Effector memory CD8-positive, alpha-beta T cell (primary cell): Measurements from ENCODE around the gene SCAP.
A peak's percentile ranks its signal among the peaks of the same experiment; 100 is the strongest.

Experiments used
- ATAC-seq: fragments of 150-1000 bp; cut with Tn5 transposase; replicated peaks from 2 replicates; pipeline ENCODE4 v1.10.0; 2021; ENCODE audit warnings: mild to moderate bottlenecking, moderate library complexity
- DNase-seq, 3 experiments: peaks; one replicate each; pipeline ENCODE4 v3.0.0; 2021
- H3K27ac Mint-ChIP-seq, 2 donors: one replicate each; pipeline ENCODE4 v1.8.0; 2022; ENCODE audit warnings: mild to moderate bottlenecking in 2 of 2, mixed read lengths in 2 of 2, moderate library complexity in 2 of 2
- H3K27me3 Mint-ChIP-seq, 2 donors: one replicate each; pipeline ENCODE4 v1.8.0; 2022; ENCODE audit warnings: mixed read lengths in 2 of 2
- H3K36me3 Mint-ChIP-seq: one replicate; pipeline ENCODE4 v1.8.0; 2022; ENCODE audit warnings: mild to moderate bottlenecking, moderate library complexity, mixed read lengths; ENCODE audit not compliant: insufficient read depth
- H3K4me1 Mint-ChIP-seq, 2 donors: one replicate each; pipeline ENCODE4 v1.8.0; 2022; ENCODE audit warnings: low read depth in 2 of 2, mixed read lengths in 2 of 2
- H3K4me3 Mint-ChIP-seq, 2 donors: one replicate each; pipeline ENCODE4 v1.8.0; 2022; ENCODE audit warnings: mild to moderate bottlenecking in 2 of 2, mixed read lengths in 2 of 2, moderate library complexity in 2 of 2
- H3K9me3 Mint-ChIP-seq, 2 donors: one replicate each; pipeline ENCODE4 v1.8.0; 2022; ENCODE audit warnings: mixed read lengths in 2 of 2

SCAP gene

DNA sequence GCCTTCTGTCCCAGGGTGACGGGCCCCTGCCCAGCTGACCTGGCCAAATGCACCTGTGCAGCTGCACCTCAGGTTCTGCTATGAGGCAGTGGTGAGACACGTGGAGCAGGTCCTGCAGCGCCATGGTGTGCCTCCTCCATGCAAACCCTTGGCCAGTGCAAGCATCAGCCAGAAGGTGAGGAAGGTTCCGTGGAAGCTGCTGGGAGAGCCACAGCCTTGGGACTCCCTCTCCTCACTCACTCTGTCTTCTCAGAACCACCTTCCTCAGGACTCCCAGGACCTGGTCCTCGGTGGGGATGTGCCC is 63.3 kb downstream of the SCAP start:
- H3K9me3 Mint-ChIP-seq = no peaks in the 10 kb centered on the region
- no peaks in the 10 kb centered on the region for H3K27me3 Mint-ChIP-seq
- H3K36me3 Mint-ChIP-seq = peaks cover 37% of the 10 kb centered on the region
- peaks cover 7 to 11% of the 10 kb centered on the region in 2 donors for H3K4me1 Mint-ChIP-seq
- H3K4me3 Mint-ChIP-seq = no peak overlapping the region
- H3K27ac Mint-ChIP-seq = no peak overlapping the region
- no peak for DNase-seq
- no peak for ATAC-seq

- peaks cover 36% of the 10 kb centered on the region for H3K36me3 Mint-ChIP-seq
- no peaks in the 10 kb centered on the region for H3K9me3 Mint-ChIP-seq
- peaks cover 7 to 11% of the 10 kb centered on the region in 2 donors for H3K4me1 Mint-ChIP-seq
- H3K4me3 Mint-ChIP-seq = no peak overlapping the region
- no peak for DNase-seq
- no peak for ATAC-seq
- no peaks in the 10 kb centered on the region for H3K27me3 Mint-ChIP-seq
- H3K27ac Mint-ChIP-seq = no peak overlapping the region
These were observed 63.9 kb downstream of the SCAP start for GRCh38 chr3:47411696-47412452.

DNA sequence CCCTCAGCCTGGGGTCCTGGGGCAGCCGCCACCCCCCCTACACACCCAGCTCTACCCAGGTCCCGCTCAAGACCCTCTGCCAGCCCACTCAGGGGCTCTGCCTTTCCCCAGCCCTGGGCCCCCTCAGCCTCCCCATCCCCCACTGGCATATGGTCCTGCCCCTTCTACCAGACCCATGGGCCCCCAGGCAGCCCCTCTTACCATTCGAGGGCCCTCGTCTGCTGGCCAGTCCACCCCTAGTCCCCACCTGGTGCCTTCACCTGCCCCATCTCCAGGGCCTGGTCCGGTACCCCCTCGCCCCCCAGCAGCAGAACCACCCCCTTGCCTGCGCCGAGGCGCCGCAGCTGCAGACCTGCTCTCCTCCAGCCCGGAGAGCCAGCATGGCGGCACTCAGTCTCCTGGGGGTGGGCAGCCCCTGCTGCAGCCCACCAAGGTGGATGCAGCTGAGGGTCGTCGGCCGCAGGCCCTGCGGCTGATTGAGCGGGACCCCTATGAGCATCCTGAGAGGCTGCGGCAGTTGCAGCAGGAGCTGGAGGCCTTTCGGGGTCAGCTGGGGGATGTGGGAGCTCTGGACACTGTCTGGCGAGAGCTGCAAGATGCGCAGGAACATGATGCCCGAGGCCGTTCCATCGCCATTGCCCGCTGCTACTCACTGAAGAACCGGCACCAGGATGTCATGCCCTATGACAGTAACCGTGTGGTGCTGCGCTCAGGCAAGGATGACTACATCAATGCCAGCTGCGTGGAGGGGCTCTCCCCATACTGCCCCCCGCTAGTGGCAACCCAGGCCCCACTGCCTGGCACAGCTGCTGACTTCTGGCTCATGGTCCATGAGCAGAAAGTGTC is 64.7 kb downstream of the SCAP start:
- peaks cover 7 to 10% of the 10 kb centered on the region in 2 donors for H3K4me1 Mint-ChIP-seq
- H3K9me3 Mint-ChIP-seq = no peaks in the 10 kb centered on the region
- H3K36me3 Mint-ChIP-seq = peaks cover 27% of the 10 kb centered on the region
- DNase-seq (no peak), ATAC-seq (no peak)
- no peaks in the 10 kb centered on the region for H3K27me3 Mint-ChIP-seq
- peak overlapping the region in 1 of 2 donors; percentile 41 for H3K27ac Mint-ChIP-seq
- H3K4me3 Mint-ChIP-seq = no peak overlapping the region

DNA sequence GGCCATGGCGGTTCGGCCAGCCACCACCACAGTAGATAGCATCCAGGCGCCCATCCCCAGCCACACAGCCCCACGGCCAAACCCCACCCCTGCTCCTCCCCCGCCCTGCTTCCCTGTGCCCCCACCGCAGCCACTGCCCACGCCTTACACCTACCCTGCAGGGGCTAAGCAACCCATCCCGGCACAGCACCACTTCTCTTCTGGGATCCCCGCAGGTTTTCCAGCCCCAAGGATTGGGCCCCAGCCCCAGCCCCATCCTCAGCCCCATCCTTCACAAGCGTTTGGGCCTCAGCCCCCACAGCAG is 65.4 kb downstream of the SCAP start:
- Mint-ChIP-seq H3K4me1 (peaks cover 7 to 9% of the 10 kb centered on the region in 2 donors), H3K36me3 (peaks cover 22% of the 10 kb centered on the region), H3K4me3 (no peak overlapping the region), H3K27ac (peak overlapping the region in 1 of 2 donors; percentile 41), H3K27me3 (no peaks in the 10 kb centered on the region), H3K9me3 (no peaks in the 10 kb centered on the region)
- DNase-seq = no peak
- no peak for ATAC-seq

DNA sequence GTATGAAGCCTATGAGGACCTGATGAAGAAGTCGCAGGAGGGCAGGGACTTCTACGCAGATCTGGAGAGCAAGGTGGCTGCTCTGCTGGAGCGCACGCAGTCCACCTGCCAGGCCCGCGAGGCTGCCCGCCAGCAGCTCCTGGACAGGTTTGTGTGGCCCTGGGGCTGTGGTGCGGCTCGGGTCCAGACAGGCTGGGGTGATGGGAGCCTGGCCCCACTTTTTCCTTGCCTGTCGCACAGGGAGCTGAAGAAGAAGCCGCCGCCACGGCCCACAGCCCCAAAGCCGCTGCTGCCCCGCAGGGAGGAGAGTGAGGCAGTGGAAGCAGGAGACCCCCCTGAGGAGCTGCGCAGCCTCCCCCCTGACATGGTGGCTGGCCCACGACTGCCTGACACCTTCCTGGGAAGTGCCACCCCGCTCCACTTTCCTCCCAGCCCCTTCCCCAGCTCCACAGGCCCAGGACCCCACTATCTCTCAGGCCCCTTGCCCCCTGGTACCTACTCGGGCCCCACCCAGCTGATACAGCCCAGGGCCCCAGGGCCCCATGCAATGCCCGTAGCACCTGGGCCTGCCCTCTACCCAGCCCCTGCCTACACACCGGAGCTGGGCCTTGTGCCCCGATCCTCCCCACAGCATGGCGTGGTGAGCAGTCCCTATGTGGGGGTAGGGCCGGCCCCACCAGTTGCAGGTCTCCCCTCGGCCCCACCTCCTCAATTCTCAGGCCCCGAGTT is 65.9 kb downstream of the SCAP start:
- Mint-ChIP-seq H3K4me1 (peaks cover 7% of the 10 kb centered on the region in 2 donors), H3K36me3 (peaks cover 21% of the 10 kb centered on the region), H3K4me3 (no peak overlapping the region), H3K27ac (peak overlapping the region in 1 of 2 donors; percentile 41), H3K9me3 (no peaks in the 10 kb centered on the region), H3K27me3 (no peaks in the 10 kb centered on the region)
- no peak for DNase-seq
- ATAC-seq = no peak

GRCh38 chr3:47409284-47409683 is 66.5 kb downstream of the SCAP start:
- no peaks in the 10 kb centered on the region for H3K9me3 Mint-ChIP-seq

GRCh38 chr3:47408839-47409229 is 66.9 kb downstream of the SCAP start:
- no peak overlapping the region for H3K27ac Mint-ChIP-seq

More at GRCh38 chr3:47409284-47409683, 66.5 kb downstream of the SCAP start:
- ATAC-seq = no peak
- Mint-ChIP-seq H3K27me3 (no peaks in the 10 kb centered on the region), H3K36me3 (peaks cover 19% of the 10 kb centered on the region), H3K27ac (no peak overlapping the region), H3K4me1 (peaks cover 7% of the 10 kb centered on the region in 2 donors), H3K4me3 (no peak overlapping the region)
- no peak for DNase-seq

DNA sequence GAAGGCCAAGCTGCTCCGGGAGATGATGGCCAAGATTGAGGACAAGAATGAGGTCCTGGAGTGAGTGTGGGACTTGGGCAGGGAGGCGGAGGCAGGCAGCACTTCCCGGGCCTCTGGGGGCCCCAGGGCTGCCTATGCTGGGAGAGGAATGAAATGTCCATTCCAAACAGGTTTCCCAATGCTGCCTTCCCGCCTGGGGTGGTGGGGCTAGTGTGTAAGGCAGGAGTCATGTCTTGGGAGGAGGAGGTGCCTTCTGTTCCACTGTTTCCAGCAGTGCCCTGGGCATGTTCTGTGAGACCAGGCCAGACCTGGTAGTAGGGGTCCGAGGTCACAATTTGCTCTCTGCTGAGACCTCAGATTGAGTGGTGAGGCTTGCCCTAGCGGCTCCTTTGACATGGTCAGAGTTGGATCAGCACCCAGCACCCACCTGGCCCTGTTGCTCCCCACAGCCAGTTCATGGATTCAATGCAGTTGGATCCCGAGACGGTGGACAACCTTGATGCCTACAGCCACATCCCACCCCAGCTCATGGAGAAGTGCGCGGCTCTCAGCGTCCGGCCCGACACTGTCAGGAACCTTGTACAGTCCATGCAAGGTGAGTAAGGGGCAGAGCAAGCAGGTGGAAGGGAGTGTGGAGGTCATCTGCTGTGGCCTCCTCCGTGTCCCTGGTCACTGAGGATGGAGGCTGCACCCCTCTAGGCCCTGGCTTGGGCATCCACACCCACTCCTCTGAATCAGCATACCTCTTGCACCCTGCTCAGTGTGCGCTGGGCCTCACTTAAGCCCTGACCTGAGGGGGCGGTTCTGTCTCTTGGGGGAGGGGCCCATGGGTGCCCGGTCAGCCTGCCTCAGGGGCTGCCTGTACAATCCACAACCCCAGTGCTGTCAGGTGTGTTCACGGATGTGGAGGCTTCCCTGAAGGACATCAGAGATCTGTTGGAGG is 67.6 kb downstream of the SCAP start:
- no peaks in the 10 kb centered on the region for H3K9me3 Mint-ChIP-seq
- H3K27ac Mint-ChIP-seq = peak overlapping the region; percentile 55 to 83

More at GRCh38 chr3:47408839-47409229, 66.9 kb downstream of the SCAP start:
- DNase-seq (no peak), ATAC-seq (no peak)
- H3K36me3 Mint-ChIP-seq = peaks cover 17% of the 10 kb centered on the region
- H3K4me3 Mint-ChIP-seq = no peak overlapping the region
- peaks cover 7% of the 10 kb centered on the region in 2 donors for H3K4me1 Mint-ChIP-seq
- H3K27me3 Mint-ChIP-seq = no peaks in the 10 kb centered on the region
- H3K9me3 Mint-ChIP-seq = no peaks in the 10 kb centered on the region

DNA sequence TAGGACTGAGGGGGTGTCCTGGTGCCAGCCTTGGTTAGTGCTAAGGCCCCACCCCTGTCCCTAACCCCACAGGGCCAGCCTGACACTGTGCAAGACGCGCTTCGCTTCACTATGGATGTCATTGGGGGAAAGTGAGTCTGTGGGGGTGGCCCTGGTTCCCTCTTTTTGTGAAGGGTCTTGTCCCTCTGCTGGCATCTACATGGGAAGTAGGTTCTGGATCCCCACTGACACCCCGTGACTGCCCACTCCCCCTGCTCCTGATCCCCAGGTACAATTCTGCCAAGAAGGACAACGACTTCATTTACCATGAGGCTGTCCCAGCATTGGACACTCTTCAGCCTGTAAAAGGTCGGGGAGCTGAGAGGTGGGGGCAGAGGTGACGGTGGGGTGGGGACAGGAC is 68.5 kb downstream of the SCAP start:
- H3K27me3 Mint-ChIP-seq = no peaks in the 10 kb centered on the region
- no peak for ATAC-seq
- no peak for DNase-seq
- peak overlapping the region in 1 of 2 donors; percentile 83 for H3K27ac Mint-ChIP-seq
- H3K9me3 Mint-ChIP-seq = no peaks in the 10 kb centered on the region
- H3K4me3 Mint-ChIP-seq = no peak overlapping the region
- H3K36me3 Mint-ChIP-seq = peaks cover 12% of the 10 kb centered on the region
- peaks cover 3 to 5% of the 10 kb centered on the region in 2 donors for H3K4me1 Mint-ChIP-seq

More for the DNA sequence above, 67.6 kb downstream of the SCAP start:
- H3K36me3 Mint-ChIP-seq = peaks cover 14% of the 10 kb centered on the region
- no peak overlapping the region for H3K4me3 Mint-ChIP-seq
- ATAC-seq (no peak), DNase-seq (no peak)
- H3K27me3 Mint-ChIP-seq = no peaks in the 10 kb centered on the region
- H3K4me1 Mint-ChIP-seq = peaks cover 5 to 6% of the 10 kb centered on the region in 2 donors

DNA sequence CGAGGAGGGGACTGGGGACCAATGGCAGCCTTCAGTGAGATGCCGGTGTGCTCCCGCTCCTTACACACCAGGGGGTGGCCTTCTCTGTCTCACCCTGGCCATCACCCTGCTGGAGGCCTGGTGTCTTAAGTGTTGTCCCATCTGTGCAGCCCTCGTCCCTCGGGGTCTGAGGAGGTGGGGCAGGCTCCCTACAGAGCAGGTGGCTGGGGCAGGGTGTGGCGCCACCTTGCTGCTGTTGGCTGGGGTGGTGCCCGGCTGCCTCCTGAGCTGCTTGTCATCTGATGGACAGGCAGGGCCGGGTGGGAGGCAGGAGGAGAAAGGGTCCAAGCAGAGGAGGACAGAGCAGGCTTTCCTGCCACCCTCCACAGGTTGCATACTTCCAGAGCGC is 69.0 kb downstream of the SCAP start:
- Mint-ChIP-seq H3K9me3 (no peaks in the 10 kb centered on the region), H3K4me3 (no peak overlapping the region), H3K4me1 (peaks cover 3 to 5% of the 10 kb centered on the region in 2 donors), H3K27me3 (no peaks in the 10 kb centered on the region), H3K27ac (peak overlapping the region in 1 of 2 donors; percentile 73), H3K36me3 (peaks cover 13% of the 10 kb centered on the region)
- DNase-seq (no peak), ATAC-seq (no peak)

DNA sequence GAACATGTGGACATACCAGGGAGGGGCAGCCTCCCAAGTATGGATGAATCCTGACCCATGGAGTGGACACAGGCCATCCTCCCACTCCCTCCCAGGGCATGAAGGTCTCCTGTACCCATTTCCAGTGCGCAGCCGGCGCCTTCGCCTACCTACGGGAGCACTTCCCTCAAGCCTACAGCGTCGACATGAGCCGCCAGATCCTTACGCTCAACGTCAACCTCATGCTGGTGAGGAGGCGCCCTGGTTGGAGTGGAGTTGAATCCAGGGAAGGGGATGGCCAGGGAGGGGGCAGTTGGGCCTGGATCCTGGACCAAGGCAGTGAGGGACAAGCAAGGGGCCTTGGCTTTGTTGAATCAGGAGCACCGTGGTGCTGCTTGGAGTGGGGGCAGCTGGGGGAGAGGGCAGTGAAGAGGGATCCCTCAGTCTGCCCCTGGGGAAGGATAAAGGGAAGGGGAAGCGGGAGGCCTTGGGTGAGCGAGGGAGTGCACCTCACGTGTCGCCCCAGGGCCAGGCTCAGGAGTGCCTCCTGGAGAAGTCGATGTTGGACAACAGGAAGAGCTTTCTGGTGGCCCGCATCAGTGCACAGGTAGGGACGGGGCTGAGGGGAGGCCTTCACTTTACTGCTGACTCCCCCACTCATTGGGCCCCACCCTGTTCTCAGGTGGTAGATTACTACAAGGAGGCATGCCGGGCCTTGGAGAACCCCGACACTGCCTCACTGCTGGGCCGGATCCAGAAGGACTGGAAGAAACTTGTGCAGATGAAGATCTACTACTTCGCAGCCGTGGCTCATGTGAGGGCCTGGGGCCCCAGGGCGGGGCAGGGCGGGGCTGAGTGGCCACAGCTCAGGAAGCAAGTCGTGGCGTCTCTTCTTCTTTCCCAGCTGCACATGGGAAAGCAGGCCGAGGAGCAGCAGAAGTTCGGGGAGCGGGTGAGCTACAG is 69.7 kb downstream of the SCAP start:
- peak overlapping the region in 1 of 2 donors; percentile 73 for H3K27ac Mint-ChIP-seq
- peaks cover 13% of the 10 kb centered on the region for H3K36me3 Mint-ChIP-seq
- no peak overlapping the region for H3K4me3 Mint-ChIP-seq
- ATAC-seq (no peak), DNase-seq (no peak)
- H3K27me3 Mint-ChIP-seq = no peaks in the 10 kb centered on the region
- H3K9me3 Mint-ChIP-seq = no peaks in the 10 kb centered on the region
- peaks cover 3 to 5% of the 10 kb centered on the region in 2 donors for H3K4me1 Mint-ChIP-seq
